Stimulated activated CD8-positive, alpha-beta memory T cell treated with anti-CD3 and anti-CD28 coated beads, Interleukin-2, amount 100 ng/mL, for 48 hours (primary cell): ENCODE measurements around the gene OR51E1.

ENCODE experiments used
- DNase-seq, 2 donors: peaks; one replicate each; pipeline ENCODE4 v3.0.0-alpha.2; 2020; ENCODE audit warnings: low read depth in 2 of 2

Gene OR51E1

GRCh38 chr11:4643682-4644081, at the start of gene OR51E1:
Gene OR51E1 (plus strand): TSS chr11:4643982. CDS start chr11:4652527, 8,545 bp downstream.
- DNase-seq, result no peak

- DNase-seq, result no peak
Measured at GRCh38 chr11:4605057-4605456, 38.7 kb upstream of the OR51E1 start.

- DNase-seq, result no peak
Measured at GRCh38 chr11:4606231-4607015, 37.4 kb upstream of the OR51E1 start.

GRCh38 chr11:4607096-4607495, 36.7 kb upstream of the OR51E1 start:
- no peak for DNase-seq

GRCh38 chr11:4607781-4608666, 35.8 kb upstream of the OR51E1 start, which contains the start of gene TRIM68:
Gene TRIM68 (minus strand): TSS chr11:4608231. CDS start chr11:4605504, 2,727 bp downstream.
- DNase-seq, result peak; percentile 87 to 88

- DNase-seq, result no peak
Measured at GRCh38 chr11:4610258-4610935, 33.4 kb upstream of the OR51E1 start.

- DNase-seq, result no peak
Measured at GRCh38 chr11:4611986-4612385, 31.8 kb upstream of the OR51E1 start.

- DNase-seq, result no peak
Measured at GRCh38 chr11:4615856-4616444, 27.8 kb upstream of the OR51E1 start.

- no peak for DNase-seq
Measured at GRCh38 chr11:4619514-4619913, 24.3 kb upstream of the OR51E1 start.

- peak; percentile 7 to 36 for DNase-seq
Measured at GRCh38 chr11:4626207-4627099, 17.3 kb upstream of the OR51E1 start.

- DNase-seq, result no peak
Measured at GRCh38 chr11:4636136-4636535, 7.6 kb upstream of the OR51E1 start.

GRCh38 chr11:4636962-4637661, 6.7 kb upstream of the OR51E1 start, which contains the start of gene OR51D1:
Gene OR51D1 (plus strand): TSS chr11:4637477. CDS start chr11:4639791, 2,314 bp downstream.
- DNase-seq, result peak; percentile 39 to 49

- no peak for DNase-seq
Measured at GRCh38 chr11:4637662-4638047, 6.1 kb upstream of the OR51E1 start.

GRCh38 chr11:4639931-4640330, 3.9 kb upstream of the OR51E1 start:
- DNase-seq, result no peak

- no peak for DNase-seq
Measured at GRCh38 chr11:4641501-4641900, 2.3 kb upstream of the OR51E1 start.

- no peak for DNase-seq
Measured at GRCh38 chr11:4642043-4642442, 1.7 kb upstream of the OR51E1 start.

GRCh38 chr11:4643076-4643475, 706 bp upstream of the OR51E1 start:
- no peak for DNase-seq

- no peak for DNase-seq
Measured at GRCh38 chr11:4644233-4644632, 451 bp downstream of the OR51E1 start.

- DNase-seq, result no peak
Measured at GRCh38 chr11:4645974-4646373, 2.2 kb downstream of the OR51E1 start.

- DNase-seq, result no peak
Measured at GRCh38 chr11:4647766-4648165, 4.0 kb downstream of the OR51E1 start.
